ENCODE measurements around the gene HDAC4.
A peak's percentile ranks its signal among the peaks of the same experiment; 100 is the strongest.

Gene HDAC4

DNA sequence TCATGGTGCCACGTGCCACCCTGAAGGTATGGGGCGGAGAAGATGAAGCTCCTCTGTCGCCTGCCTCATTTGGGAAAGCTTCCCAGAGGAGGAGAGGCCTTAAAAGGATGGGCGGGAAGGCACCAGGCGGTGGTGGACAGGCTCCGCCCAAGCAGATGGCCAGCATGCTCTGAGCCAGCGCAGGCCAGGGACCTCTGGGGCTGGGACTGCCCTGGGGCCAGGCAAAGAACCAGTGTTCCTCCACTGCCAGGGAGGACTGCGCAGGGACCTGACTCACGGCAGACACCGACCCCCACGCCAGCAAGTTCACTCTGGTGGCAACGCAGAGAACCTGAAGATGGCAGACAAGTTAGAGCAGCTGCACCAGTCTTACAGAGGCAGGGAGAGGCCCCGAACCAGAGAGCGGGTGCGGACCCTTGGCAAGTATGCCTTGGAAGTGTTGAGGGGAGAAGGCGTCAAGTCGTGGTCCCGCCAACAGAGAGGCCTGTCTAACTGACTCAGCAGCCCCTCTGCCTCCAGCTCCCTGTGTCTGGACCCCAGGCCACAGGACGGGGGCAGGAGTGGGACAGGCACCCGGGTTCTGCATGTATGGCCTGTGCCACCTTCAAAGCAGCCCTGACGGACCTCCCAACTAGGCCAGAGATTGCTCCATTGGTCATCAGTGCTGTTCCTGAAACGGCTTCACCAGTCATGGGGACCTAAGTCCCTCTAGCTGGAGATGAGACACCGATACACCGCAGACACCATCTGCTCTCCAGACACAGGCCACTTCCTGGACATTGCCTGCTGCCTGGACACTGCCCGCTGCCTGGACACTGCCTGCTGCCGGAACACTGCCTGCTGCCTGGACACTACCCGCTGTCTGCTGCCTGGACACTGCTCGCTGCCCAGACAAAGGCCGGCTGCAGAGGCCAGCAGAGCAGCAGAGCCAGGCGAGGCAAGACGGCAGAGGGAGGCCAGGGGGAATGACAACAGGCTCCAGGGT, 124.7 kb downstream of the HDAC4 start:
- DNase-seq, result no peak

- peak; percentile 40 for DNase-seq
These were observed 125.7 kb downstream of the HDAC4 start for GRCh38 chr2:239275044-239275685.

DNA sequence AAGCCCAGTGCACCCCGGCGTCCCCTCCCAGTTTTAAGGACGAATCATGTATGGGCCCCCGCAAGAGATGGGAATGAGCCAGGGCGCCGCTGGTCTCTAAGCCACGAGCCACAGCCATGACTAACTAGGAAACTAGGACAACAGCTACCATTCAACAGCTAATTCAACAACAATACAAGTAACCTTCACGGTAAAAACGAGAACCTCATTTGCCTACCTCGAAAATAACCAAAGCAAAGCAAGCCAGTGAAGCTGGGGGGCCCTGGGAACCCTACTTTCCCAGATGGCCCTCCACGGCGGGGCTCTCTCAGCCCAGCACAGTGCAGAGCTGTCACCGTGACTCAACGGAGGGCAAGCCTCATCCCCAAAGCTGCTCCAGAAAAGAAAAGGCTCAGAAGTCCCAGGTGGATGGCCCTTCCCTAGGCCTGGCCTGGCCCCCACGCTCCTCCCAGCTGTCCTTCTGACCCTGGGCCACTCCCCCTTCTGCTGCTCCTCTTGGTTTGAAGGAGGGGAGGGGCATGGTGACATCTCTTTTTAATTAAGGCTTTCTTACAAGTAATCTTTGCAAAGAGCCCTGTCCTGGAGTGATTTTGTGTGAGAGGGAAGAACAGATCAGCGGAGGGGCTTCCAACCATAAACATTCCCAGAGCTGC, 126.3 kb downstream of the HDAC4 start:
- DNase-seq, result no peak

DNA sequence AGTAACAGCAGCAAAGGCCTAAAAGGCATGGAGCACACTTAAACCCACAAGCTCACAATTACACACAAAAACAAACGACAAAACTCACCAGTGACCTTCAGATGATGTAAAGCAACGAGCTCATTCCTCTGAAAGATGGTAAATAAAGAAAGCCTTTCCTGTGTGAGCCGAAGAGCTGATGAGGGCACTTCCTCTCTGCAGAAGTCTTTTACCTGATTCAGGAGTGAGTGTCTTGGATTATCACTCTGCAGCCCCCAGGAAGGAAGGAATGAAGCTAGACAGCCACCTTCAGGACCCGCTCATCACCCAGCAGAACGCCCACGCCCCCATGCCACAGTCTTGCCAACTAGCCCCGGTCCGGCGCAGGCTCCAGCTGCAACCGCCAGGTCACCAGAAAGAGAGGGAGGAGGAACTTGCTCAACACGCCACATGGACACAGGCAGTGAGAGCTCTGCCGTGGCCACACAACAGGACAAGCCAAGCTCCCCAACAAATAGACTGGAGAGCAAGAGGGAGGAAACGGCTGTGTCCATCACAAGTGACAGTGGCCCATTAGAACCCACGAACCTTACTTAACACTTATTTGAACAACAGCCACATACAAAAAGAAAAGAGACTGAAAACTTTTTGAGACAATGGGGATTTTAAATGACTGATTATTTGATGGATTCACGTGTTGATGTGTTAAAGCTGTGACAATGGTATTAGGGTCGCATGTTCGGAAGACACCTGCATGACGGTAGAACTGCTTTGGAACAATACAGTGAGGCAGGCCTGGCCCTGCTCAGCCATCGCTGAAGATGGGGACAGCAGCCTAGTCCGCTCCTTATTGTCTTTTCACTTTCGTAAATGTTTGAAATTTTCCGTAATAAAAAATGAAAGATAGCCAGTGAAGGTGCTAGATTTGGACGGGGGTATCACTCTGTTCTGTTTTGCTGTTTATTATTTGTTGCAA, 127.3 kb downstream of the HDAC4 start:
- no peak for DNase-seq

- DNase-seq, result no peak
These were observed 128.2 kb downstream of the HDAC4 start for GRCh38 chr2:239272626-239273025.

GRCh38 chr2:239271882-239272281, 128.9 kb downstream of the HDAC4 start:
- DNase-seq, result no peak

- no peak for DNase-seq
These were observed 129.3 kb downstream of the HDAC4 start for GRCh38 chr2:239271471-239271870.

DNA sequence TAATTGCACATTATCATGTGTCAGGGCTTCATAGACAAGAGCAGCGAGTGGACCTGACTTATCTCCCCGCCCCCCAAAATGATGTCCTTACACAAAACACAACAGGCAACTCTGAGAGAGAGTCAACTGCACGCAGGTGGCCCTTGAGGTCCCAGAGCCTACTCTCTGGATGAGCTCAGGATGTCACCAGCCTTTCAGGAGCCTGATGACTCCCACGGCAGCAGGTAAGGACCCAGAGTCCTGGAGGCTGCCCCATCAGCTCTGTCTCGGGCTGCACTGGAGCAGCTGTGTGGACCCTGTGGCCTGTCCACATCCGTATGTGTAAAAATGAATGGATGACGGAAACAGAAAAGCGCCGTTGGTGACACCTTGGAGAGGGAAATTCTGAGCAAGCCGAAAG, 130.9 kb downstream of the HDAC4 start:
- DNase-seq, result no peak

DNA sequence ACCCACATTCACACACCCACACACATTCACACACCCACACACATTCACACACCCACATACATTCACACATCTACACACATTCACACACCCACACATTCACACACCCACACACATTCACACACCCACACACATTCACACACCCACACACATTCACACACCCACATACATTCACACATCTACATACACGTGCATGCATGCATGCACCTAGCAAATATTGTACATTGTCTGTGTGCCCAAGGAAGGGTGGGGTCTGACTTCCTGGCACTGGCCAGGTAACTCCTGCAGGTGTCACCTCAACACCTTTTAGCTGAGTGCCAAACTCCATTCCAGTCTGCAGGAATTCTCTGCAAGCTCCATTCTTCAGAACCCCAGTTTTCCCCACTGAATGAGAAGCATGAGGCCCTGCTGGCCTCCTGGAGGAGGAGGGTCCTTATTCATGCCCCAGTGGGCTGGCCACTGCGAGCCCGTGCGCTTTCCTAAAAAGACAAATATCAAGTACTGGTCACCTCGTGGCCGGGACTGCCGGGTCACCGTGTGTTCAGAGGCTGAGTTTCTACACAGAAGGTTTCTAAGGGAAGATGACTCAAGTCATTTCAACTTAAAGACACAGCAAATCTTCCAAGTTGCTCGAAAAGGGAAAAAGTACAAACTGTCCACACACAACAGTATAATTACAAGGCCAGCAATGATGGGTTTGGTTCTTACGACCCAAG, 131.5 kb downstream of the HDAC4 start:
- no peak for DNase-seq

- no peak for DNase-seq
These were observed 132.3 kb downstream of the HDAC4 start for GRCh38 chr2:239268549-239268948.

GRCh38 chr2:239268082-239268481, 132.7 kb downstream of the HDAC4 start:
- DNase-seq, result no peak

DNA sequence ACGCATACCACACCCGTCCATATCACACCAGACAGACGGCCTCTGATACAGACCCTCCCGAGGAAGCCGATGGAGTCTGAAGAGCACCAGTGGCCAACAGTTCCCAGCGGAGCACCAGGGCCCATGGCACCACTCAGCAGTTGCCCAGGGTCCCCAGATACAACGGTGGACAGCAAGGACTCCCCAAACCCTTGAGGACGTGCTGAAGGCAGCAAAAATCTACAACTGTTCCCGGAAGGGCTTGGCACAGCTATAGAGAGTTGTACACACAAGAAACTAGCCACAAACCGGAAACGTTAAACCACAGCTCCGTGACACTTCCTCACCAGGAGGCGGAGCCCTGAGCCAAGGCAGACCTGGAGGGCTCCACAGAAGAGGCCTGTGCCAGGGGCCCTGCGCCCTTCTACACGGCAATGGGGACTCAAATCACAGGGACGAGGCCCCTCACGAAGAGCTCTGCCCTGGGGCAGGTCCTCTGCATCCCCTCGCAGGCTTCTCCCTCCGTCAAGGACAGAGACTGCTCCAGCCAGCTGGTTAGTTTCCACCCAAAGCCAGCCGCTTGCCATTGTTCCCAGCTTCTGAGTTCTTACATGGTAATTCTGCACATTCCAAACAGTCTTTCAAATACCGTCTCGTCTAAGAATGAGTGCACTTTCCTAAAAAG, 133.4 kb downstream of the HDAC4 start:
- DNase-seq, result peak; percentile 86

DNA sequence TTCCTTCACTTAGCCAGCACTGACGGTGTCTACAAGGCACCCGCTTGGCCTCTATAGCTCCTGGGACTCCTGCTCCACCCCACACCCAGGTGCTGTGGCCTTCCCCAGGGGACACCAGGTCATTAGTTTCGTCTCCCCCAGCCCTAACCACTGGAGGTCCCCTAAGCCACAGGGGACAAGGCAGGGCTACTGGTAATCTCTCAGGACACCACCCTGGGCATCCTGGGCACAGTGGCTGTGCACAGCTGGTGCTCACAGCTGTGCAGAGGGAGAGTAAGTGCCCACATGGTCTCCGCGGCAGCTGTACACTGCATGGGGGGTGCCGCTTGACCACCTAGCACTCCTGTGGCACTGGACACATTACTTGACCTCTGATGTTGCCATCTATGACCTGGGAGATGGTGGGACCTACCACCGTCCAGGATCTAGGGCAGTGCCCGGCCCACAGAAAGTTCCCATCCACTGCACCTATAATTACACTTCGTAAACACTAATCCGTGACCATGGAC, 134.0 kb downstream of the HDAC4 start:
- no peak for DNase-seq

- no peak for DNase-seq
These were observed 134.4 kb downstream of the HDAC4 start for GRCh38 chr2:239266434-239266766.

- no peak for DNase-seq
These were observed 135.0 kb downstream of the HDAC4 start for GRCh38 chr2:239265681-239266433.

DNA sequence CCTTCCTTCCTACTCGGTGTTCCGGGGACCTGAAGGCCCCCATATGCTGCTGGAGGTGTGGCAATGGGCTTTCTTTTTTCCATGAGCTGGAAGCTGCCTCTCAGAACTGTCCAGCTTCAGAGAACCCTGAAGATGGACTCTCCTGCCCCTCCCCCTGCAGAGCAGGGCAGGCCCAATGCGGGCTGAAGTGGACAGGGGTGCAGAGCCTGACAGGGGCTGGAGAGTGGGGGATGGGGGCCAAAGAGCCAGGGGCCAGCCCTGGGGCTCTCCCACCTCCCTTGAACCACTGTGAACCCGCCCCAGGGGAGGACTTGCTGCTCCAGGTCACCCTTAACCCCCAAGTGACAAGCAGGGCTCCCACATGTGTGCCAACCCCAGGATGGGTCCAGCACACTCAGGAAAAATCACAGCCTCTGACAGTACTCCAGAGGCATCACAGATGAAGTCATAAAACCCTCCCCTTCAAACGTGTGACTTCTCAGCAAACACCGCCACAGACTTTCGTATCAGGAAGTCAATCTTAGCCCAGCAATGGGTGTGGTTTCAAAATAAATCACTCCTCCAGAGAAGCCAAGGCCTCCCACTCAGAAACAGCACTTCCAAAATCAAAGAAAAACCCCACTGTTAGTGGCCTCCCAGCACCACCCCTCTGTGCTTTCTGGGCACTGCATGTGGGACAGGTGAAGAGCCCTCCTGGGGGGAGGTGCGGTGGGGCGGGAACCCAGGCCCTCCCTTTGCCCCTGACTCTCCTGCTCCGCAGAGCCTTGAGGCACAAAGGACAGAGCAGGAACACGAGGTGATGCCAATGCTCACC, 135.8 kb downstream of the HDAC4 start:
- peak; percentile 41 for DNase-seq

GRCh38 chr2:239264492-239264837, 136.4 kb downstream of the HDAC4 start:
- DNase-seq, result no peak

DNA sequence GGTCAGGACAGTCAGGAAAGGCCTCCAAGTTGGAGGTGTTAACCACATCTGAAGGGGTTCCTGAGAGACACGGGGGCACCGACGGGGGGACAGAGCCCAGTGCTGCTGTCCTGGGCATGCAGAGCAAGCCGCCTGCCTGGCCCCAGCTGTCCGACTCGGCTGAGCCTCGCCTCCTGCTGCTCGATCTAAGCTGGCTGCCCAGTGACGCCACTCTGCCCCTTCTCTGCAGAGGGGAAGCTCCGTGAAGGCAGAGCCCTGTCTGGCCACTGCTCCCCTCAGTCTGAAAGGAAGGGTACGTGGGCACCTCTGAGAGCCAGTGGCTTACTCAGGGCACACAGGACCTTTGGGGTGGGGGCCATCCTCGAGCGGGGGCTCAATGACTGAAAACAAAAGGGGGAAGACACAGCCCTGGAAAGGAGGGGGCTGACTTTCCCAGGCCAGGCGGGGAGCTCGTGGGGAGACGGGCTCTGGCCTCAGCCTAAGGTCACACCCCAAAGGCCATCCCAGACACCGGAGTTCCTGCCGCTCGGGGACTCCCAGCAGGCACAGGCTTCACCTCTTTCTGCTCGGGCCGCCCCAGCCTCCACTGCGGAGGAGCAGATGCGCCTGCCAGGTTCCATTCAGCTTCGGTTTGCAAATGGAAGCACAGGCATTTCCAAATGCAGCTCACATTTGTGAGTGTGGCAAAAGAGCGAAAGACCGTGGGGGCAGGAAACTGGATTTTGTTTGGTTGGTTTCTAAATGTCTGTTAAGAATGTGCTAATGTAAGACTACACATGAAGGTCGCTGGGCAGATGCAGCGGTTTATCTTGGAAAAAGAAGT, 136.9 kb downstream of the HDAC4 start:
- DNase-seq, result no peak

GRCh38 chr2:239263231-239263630, 137.6 kb downstream of the HDAC4 start:
- no peak for DNase-seq
